GM12878 (cell line): ENCODE data around the gene PLEKHM3. TPM values are rescaled to one million over a fixed set of nuclear protein-coding genes. Genes with fewer than 3 reads are reported as not detected.

ENCODE experiments used
- ATAC-seq: fragments of 200-7000 bp; cut with Tn5 transposase; 3 replicates; pipeline ENCODE4 v1.9.1; 2020; ENCODE audit warnings: mild to moderate bottlenecking, moderate library complexity
- BruUV-seq: library from RNA; stranded (reverse); fragments of 400-500 nt; replicated peaks from 2 replicates; lab custom pipeline; 2021; lab: Mats Ljungman, UMichigan
- CTCF ChIA-PET: fragments of 300-600 bp; sonication (Branson Sonifier 250); formaldehyde crosslinking; extraction: SDS; loops from one replicate; lab custom pipeline; 2021; ENCODE audit warnings: inconsistent platforms; lab: Yijun Ruan, JAX
- POLR2A ChIA-PET: fragments of 350-600 bp; formaldehyde crosslinking; extraction: SDS; loops from one replicate; lab custom pipeline; 2021; ENCODE audit warnings: inconsistent platforms; lab: Charles Lee
- RAD21 ChIA-PET: fragments of 300-600 bp; sonication (Branson Sonifier 250); formaldehyde crosslinking; loops from one replicate; lab custom pipeline; 2023; ENCODE audit warnings: antibody characterized with exemption; ENCODE audit not compliant: unreplicated experiment; lab: Charles Lee
- SMC1A ChIA-PET: fragments of 300-600 bp; sonication (Branson Sonifier 250); formaldehyde crosslinking; loops from one replicate; lab custom pipeline; 2023; ENCODE audit not compliant: unreplicated experiment, uncharacterized antibody; lab: Charles Lee
- DNase-seq: peaks from one replicate; pipeline ENCODE4 v3.0.0-alpha.2; 2011; ENCODE audit warnings: low read depth, low spot score
- FAIRE-seq: peaks from 3 replicates; lab custom pipeline; 2011; peaks lifted over from hg19 to GRCh38; lab: Jason Lieb, UNC
- H2AFZ ChIP-seq: 2 replicates; pipeline ENCODE4 v1.6.0; 2011; ENCODE audit warnings: low read depth, low read length, control low read depth; ENCODE audit not compliant: control insufficient read depth
- H3K27ac ChIP-seq: 2 replicates; pipeline ENCODE4 v1.5.1; 2011; ENCODE audit warnings: control low read depth; ENCODE audit not compliant: control insufficient read depth, insufficient read depth
- H3K27me3 ChIP-seq, 2 experiments: replicated peaks in 1 of 2; 2 replicates each; pipeline versions ENCODE4 v1.6.0 to v1.6.1; 2011; ENCODE audit warnings: low read length in 1 of 2; ENCODE audit not compliant: control insufficient read depth in 2 of 2, insufficient read depth in 2 of 2
- H3K36me3 ChIP-seq, 2 experiments: 2 replicates each; pipeline ENCODE4 v1.5.1; 2011; ENCODE audit warnings: low read length in 1 of 2; ENCODE audit not compliant: control insufficient read depth in 2 of 2, insufficient read depth in 2 of 2
- H3K4me1 ChIP-seq: 2 replicates; pipeline ENCODE4 v1.6.1; 2011; ENCODE audit warnings: mild to moderate bottlenecking, low read length, moderate library complexity, mixed read lengths; ENCODE audit not compliant: control insufficient read depth, insufficient read depth
- H3K4me2 ChIP-seq: 2 replicates; pipeline ENCODE4 v1.6.0; 2011; ENCODE audit warnings: control low read depth; ENCODE audit not compliant: control insufficient read depth, insufficient read depth
- H3K4me3 ChIP-seq: fragments of 200-600 bp; sonication (generic); 2 replicates; pipeline ENCODE4 v1.5.1; 2016
- H3K79me2 ChIP-seq: 2 replicates; pipeline ENCODE4 v1.6.0; 2011; ENCODE audit warnings: low read length; ENCODE audit not compliant: control insufficient read depth, insufficient read depth
- H3K9ac ChIP-seq: 2 replicates; pipeline ENCODE4 v1.8.0; 2011; ENCODE audit warnings: low read length, control low read depth, mixed read lengths; ENCODE audit not compliant: control insufficient read depth, insufficient read depth
- H3K9me3 ChIP-seq: replicated peaks from 3 replicates; pipeline ENCODE4 v1.5.1; 2011; ENCODE audit warnings: mild to moderate bottlenecking, low read length; ENCODE audit not compliant: control insufficient read depth, insufficient read depth
- H4K20me1 ChIP-seq: 2 replicates; pipeline ENCODE4 v1.6.0; 2011; ENCODE audit not compliant: control insufficient read depth, insufficient read depth
- BCL11A ChIP-seq: IDR thresholded peaks from 2 replicates; pipeline ENCODE4 v1.6.1; 2011; ENCODE audit warnings: low read depth, low read length
- CBFB ChIP-seq: IDR thresholded peaks from 2 replicates; pipeline ENCODE4 v1.6.1; 2016; ENCODE audit warnings: antibody characterized with exemption, low read depth
- CHD2 ChIP-seq: IDR thresholded peaks from 2 replicates; pipeline ENCODE4 v1.6.1; 2011; ENCODE audit warnings: low read depth, low read length, improper control_type of control experiment, borderline replicate concordance
- CREM ChIP-seq: IDR thresholded peaks from 2 replicates; pipeline ENCODE4 v1.6.1; 2014; ENCODE audit warnings: antibody characterized with exemption, low read depth
- KDM1A ChIP-seq: fragments of 200-600 bp; sonication (generic); IDR thresholded peaks from 2 replicates; pipeline ENCODE4 v1.6.1; 2016; ENCODE audit warnings: borderline replicate concordance
- MTA3 ChIP-seq: IDR thresholded peaks from 2 replicates; pipeline ENCODE4 v1.6.1; 2012; ENCODE audit warnings: low read length, inconsistent platforms, borderline replicate concordance
- POLR2A ChIP-seq: IDR thresholded peaks from 2 replicates; pipeline ENCODE4 v1.6.1; 2011; ENCODE audit warnings: low read depth, mild to moderate bottlenecking, low read length
- RAD21 ChIP-seq: IDR thresholded peaks from 2 replicates; pipeline ENCODE4 v1.6.1; 2011; ENCODE audit warnings: mild to moderate bottlenecking, low read depth, low read length, moderate library complexity; ENCODE audit not compliant: insufficient read depth
- WGBS: methylation state at CpG from one replicate; pipeline ENCODE4 v1.1.6; 2016; ENCODE audit warnings: low lambda C conversion rate; ENCODE audit not compliant: insufficient replicate concordance, insufficient coverage; ENCODE audit errors: missing lambda C conversion rate; 5-methylcytosine and 5-hydroxymethylcytosine counted together
- in situ Hi-C: fragments of 300-500 bp; cut with MboI; formaldehyde crosslinking; loops from 9 replicates; pipeline ENCODE4 v1.14.3; 2018; ENCODE audit warnings: mixed read lengths
- intact Hi-C: fragments of 100-400 bp; cut with micrococcal nuclease; formaldehyde crosslinking; loops from one replicate; pipeline ENCODE4 v1.14.2; 2022; ENCODE audit not compliant: unreplicated experiment
- polyA plus RNA-seq, 11 experiments: library from polyadenylated mRNA; depleted of rRNA in 4 of 11; unstranded in 6 of 11; stranded (reverse) in 5 of 11; fragments of >200 nt; fragmentation: Nextera tagmentation in 4 of 11; fragmentation: Illumina TruSeq in 1 of 11; extraction: Ambion mirVana in 4 of 11; extraction: Trizol in 1 of 11; gene quantifications; 1 replicate in 1 of 11; 2 replicates in 10 of 11; pipeline versions ENCODE4 v1.2.1 to v1.2.3, GENCODE V29; 2011 to 2016; ENCODE audit warnings: inconsistent platforms in 2 of 11, missing spikeins in 2 of 11, low read depth in 1 of 11
- total RNA-seq, 4 experiments: library from RNA; depleted of rRNA in 3 of 4; stranded (reverse); fragments of >200 nt in 3 of 4; fragmentation: Illumina TruSeq in 1 of 4; extraction: Trizol in 1 of 4; gene quantifications; 2 replicates each; pipeline versions ENCODE4 v1.2.1 to v1.2.3, GENCODE V29; 2013 to 2021
- TF ChIP-seq, protein P1 (sequence below), 3 experiments: IDR thresholded peaks in 2 of 3; conservative IDR thresholded peaks in 1 of 3; 2 replicates each; pipeline ENCODE4 v1.5.1; 2011; ENCODE audit warnings: low read depth in 3 of 3, low read length in 3 of 3, mild to moderate bottlenecking in 3 of 3, control low read depth in 2 of 3, moderate library complexity in 2 of 3, inconsistent platforms in 1 of 3, mixed read lengths in 1 of 3; ENCODE audit not compliant: control insufficient read depth in 2 of 3, insufficient read depth in 1 of 3; ENCODE audit errors: extremely low read depth in 1 of 3

Gene PLEKHM3
- total and polyA plus RNA-seq, 10 of the 15 experiments (the other 5 are each of a cell fraction or from before 2014, with no cell fraction given): 1.4 to 5.6 (median 3.0) TPM

DNA sequence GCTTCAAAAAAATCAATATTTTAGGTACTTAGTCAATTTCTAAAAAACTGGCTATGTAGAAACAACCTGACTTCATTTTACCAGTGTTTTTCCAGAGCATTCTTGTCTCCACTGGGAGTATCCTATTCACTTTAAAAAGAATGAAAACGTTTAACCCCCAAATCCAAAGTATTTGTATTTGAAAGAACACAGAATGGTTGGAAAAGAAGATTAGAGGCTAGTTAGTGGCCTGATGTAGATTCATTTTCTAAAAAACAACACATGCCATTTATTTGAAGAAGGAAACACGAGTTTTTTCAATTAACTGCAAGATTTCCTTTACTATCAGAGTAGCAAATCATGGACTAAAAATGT, 74.6 kb downstream of the PLEKHM3 start:
- Histone ChIP-seq H2AFZ (no peak overlapping the region), H3K27me3 (no peaks in the 10 kb centered on the region), H3K4me3 (no peak overlapping the region), H4K20me1 (no peaks in the 10 kb centered on the region), H3K4me1 (peaks cover 10% of the 10 kb centered on the region; the same call in 1 of the 2 replicates), H3K9ac (no peak overlapping the region), H3K36me3 (no peaks in the 10 kb centered on the region), H3K79me2 (no peaks in the 10 kb centered on the region), H3K27ac (no peak overlapping the region), H3K9me3 (no peaks in the 10 kb centered on the region)
- ChIA-PET SMC1A (interaction anchor here (0.6 to 2.8 kb wide), 4 partner anchors 15 to 282 kb away, joined by 3 to 9 read pairs (median 6); no protein-coding TSS in a partner anchor), RAD21 (no interaction called here), POLR2A (no interaction called here)
- in situ Hi-C loops: no loop called here
- no TSS peak for BruUV-seq
- 57% methylated on average over 2 of the region's 2 CpGs for WGBS
- FAIRE-seq (no peak), ATAC-seq (no peak), DNase-seq (no peak)
- no peak for TF ChIP-seq CHD2
- TF ChIP-seq RAD21: no peak
- no peak for TF ChIP-seq CREM
- TF ChIP-seq MTA3: no peak
- TF ChIP-seq CBFB: no peak
- no peak for TF ChIP-seq KDM1A
- no peak for TF ChIP-seq POLR2A
- TF ChIP-seq BCL11A: no peak
- TF ChIP-seq, protein P1, sequence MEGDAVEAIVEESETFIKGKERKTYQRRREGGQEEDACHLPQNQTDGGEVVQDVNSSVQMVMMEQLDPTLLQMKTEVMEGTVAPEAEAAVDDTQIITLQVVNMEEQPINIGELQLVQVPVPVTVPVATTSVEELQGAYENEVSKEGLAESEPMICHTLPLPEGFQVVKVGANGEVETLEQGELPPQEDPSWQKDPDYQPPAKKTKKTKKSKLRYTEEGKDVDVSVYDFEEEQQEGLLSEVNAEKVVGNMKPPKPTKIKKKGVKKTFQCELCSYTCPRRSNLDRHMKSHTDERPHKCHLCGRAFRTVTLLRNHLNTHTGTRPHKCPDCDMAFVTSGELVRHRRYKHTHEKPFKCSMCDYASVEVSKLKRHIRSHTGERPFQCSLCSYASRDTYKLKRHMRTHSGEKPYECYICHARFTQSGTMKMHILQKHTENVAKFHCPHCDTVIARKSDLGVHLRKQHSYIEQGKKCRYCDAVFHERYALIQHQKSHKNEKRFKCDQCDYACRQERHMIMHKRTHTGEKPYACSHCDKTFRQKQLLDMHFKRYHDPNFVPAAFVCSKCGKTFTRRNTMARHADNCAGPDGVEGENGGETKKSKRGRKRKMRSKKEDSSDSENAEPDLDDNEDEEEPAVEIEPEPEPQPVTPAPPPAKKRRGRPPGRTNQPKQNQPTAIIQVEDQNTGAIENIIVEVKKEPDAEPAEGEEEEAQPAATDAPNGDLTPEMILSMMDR (IDR thresholded peaks at IDR 0.05 in 2 of 3, conservative IDR thresholded peaks at IDR 0.05 in 1 of 3; ENCODE audit: control insufficient read depth in 2 of 3, extremely low read depth in 1 of 3, insufficient read depth in 1 of 3, low read depth in 3 of 3, low read length in 3 of 3): no peak
- TF ChIP-seq, all 136 proteins: peak for 0
- CTCF ChIA-PET: interaction anchor here (0.6 to 1.3 kb wide), 3 partner anchors 11 to 324 kb away, joined by 3 read pairs; no protein-coding TSS in a partner anchor
- no peak overlapping the region for H3K4me2 ChIP-seq
- intact Hi-C loops: no loop called here
